Mesenteric fat pad (tissue), 1 donor: ENCODE measurements around the gene SH3D21. TPM values are rescaled to one million over a fixed set of nuclear protein-coding genes. Genes with fewer than 3 reads are reported as not detected.

ENCODE experiments used
- DNase-seq: peaks from one replicate; pipeline ENCODE4 v3.0.0-alpha.2; 2020; ENCODE audit warnings: low spot score
- total RNA-seq: library from RNA; stranded (reverse); fragmentation: NEBNext Ultra II Directional; extraction: Animal tissue kit (Norgen Biotek cat#: 25700); gene quantifications from one replicate; pipeline ENCODE4 v1.2.1, GENCODE V29; 2021
- donor health status: DM: yes; HTN: yes; CAD: no.

The SH3D21 gene
- total RNA-seq, 1 donor from 2014 or later, result 2.6 TPM

DNA sequence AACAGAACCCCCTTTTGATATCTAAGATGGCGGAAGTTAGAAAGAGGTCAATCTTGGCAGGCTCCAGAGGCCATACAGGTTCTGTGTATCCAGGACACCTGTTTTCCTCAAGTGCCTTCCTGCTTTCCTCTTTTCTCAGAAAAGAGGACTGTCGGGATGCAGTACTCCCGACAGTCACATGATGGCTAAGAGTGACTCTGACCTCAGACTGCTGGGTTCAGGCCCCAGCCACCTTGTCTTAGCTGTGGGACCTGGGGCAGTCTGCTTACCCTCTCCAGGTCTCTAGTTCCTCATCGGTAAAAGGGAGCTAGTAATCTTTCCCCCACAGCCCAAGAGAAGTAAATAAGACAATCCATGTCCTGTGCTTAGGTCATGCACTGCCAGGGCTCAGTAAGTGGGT is 49.6 kb downstream of the SH3D21 start:
- DNase-seq, result no peak

DNA sequence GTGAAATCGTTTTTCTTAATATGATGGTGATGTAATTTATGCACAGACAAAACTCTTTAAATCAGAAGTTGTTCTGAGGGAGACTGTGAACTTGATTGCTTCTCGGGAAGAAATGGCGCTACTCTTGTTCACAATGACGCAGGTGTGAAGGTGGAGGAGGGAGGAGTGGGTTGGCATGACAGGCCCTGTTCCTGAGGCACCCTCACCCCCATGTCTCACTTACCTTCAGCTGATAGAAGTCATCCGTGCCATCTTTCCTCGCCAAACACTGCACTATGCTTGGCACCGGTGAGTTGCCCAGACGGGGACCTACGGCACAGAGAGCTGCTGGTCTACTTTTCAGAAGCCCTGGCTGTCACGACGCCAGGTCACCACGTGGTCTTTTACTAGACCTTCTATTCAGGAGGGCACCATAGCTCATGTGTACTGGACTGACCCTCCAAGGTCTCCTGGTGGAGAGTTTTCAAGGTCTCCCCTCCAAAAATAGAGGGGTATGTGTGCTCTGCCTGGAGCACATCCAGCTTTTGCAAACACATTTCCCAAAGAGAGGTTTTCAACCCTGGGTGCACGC is 52.4 kb downstream of the SH3D21 start:
- DNase-seq, result no peak

DNA sequence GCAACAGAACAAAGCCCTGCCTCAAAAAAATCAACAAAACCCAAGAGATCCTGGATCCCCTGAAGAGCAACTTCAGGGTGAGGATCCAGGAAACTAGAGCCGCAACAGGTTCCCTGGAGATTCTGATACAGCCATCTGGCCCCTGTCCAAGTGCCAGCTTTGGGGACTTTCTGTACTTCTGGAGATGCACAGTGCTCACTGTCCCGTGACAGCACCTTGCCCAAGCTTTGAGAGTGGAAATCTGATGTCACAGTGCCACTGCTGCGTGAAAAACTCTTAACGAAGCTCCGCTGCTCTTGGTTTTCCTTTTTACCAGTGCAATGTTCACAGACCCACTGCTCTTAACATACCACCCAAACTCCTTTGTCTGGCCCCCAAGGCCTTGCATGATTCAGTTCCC is 53.2 kb downstream of the SH3D21 start:
- no peak for DNase-seq

DNA sequence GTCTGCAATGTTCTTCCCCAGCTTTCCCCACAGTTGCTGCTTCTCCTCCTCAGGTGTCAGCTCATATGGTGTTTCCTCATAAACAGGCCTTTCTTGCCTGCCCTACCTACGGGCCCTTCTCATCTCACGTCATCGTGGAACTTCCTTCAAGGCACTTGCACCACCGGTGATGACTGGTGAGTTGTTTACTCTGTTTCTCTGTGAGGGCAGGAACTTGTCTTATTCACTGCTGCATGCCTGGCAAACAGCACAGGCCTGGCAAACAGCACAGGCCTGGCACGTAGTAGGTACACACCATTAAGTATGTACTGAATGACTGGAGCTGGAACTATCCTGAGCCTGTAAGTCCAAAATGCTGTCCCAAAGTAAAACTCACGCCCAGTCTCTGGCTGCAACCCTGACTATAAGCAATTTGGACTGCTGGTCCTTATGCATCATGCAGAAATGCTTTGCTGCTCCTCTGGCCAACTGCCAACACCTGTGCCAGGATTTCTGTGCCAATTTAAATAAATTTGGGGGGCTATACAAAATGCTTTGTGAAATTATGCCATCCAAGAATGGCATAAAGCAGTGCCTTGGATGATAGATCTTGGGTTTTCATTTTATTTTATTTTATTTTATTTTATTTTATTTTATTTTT is 53.9 kb downstream of the SH3D21 start:
- DNase-seq, result no peak

DNA sequence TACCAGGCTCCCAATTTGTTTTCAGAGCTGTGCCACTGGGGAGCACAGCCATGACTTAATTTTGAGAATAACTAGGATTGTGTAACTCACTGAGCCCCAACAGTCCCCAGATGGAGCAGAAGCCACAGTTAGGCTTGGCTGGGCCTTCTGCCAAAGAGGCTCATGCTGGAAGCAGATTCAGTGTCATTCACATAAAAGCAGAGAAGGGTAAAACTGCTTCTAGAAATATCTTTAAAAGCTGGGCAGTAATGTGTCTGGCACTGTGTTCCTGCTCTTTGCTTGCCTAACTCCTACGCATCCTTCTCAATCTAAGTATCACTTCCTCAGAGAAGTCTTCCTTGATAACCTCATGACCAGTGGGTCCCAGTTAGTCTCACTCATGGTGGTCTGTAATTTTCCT is 59.2 kb downstream of the SH3D21 start:
- DNase-seq, result no peak

DNA sequence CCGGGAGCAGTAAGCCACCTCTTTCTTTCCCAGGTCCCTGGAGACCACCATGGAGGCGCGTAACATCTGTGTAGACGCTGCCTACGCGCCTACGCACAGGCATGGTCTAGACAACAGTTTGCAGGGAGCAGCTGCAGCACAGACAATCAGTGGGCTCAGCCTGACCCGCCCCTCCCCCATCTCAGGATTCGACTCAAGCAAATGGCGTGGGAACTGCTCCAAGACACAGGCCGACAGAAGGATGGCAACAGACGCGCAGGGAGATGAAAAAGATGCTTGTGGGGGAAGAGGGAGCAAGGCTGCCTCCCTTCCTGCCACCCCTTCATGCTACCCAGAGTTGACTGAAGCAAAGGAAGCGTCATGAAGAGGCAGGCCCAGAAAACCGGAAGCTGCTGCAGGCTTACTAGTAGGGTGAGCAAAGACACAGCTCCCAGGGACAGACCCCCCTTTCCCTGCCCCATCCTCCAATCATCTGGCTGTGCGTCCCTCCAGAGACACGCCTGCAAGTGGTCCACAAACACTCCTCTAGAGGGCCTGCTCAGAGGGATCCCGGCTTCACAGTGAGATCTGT is 60.0 kb downstream of the SH3D21 start:
- no peak for DNase-seq

DNA sequence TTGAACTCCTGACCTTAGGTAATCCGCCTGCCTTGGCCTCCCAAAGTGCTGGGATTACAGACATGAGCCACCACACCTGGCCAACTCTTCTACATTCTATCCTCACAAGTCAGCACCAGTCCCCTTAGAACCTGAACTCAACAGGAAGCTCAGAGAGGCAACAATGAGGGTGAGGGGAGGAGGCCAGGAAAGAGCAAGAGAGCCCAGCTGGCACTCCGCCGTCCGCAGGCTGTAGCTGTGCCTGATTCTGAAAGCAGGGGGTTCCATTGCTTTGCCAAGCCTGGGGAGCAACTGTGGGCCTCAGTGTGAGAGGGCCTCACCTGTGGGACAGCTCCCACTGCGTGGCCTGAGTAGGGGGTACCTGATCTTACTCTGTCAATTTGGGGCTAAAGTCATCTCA is 60.9 kb downstream of the SH3D21 start:
- DNase-seq, result no peak

DNA sequence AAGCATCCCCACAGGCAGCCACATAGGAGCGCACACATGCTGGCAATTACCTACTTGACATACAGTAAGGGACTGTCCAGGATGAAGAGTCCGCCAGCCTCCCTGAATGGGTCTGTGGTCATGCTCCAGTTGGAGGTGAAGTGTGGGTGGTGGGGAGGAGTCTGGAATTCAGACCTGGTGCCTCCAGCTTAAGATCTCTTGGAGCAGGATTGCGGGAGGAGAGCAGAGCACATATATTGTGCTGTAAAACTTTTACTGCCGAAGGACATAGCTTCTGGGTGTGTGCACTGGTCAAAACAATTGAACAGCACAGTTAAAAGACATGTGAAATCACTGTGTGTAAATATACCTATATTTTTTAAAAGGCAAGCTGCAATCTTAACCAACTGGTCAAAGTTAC is 61.6 kb downstream of the SH3D21 start:
- no peak for DNase-seq

DNA sequence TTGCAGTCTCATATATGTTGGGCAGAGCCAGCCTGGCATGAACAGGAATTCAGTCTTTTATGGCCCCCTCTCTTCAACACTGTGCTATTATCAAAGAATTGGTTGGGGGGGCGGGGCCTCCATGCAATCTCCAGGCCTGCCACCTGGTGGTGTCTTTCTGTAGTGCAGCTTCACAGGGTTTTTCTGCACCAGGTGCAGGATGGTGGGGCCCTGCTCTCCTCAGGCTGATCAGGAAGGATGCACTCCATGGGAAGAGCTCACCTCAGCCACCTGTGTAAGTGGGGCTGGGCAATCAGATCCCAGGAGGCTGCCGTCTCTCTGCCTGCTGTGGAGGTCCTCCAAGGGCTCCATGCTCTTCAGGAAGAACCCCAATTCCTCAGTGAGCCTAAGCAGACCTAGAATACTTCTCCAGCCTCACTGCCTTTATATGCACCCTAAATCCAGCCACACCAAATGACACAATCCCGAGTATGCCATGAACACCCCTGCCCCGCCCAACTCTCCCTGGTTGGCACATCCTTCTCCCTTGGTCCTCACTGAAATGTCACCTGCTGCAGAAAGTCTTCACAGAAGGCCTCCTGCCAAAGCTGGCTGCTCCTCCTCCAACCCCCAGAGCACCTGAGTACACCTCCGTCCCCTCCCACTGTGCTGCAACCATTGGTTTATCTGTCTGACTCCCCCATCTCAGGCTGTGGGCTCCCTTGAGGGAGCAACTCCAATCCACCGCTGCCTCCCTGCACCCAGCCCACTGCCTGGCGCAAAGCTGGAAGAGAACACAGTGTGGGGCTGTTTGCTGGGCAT is 63.1 kb downstream of the SH3D21 start:
- no peak for DNase-seq

Other genes with a start within 250 kb of the SH3D21 start
- 0.35 TPM for gene TEKT2, start 222.3 kb upstream of the SH3D21 start, total RNA-seq
- gene ADPRS, start 217.5 kb upstream of the SH3D21 start, total RNA-seq, result 21.8 TPM
- gene COL8A2, start 181.1 kb upstream of the SH3D21 start, total RNA-seq, result 3.3 TPM
- gene TRAPPC3, start 156.9 kb upstream of the SH3D21 start, total RNA-seq, result 68.3 TPM
- gene MAP7D1, start 150.2 kb upstream of the SH3D21 start, total RNA-seq, result 225 TPM
- gene THRAP3, start 81.9 kb upstream of the SH3D21 start, total RNA-seq, result 94.3 TPM
- 34.5 TPM for gene EVA1B, start 17.3 kb downstream of the SH3D21 start, total RNA-seq
- 84.0 TPM for gene STK40, start 79.6 kb downstream of the SH3D21 start, total RNA-seq
- 50.1 TPM for gene LSM10, start 91.5 kb downstream of the SH3D21 start, total RNA-seq
- gene OSCP1, start 144.1 kb downstream of the SH3D21 start, total RNA-seq, result 7.0 TPM
- 83.4 TPM for gene MRPS15, start 158.0 kb downstream of the SH3D21 start, total RNA-seq
- gene CSF3R, start 176.5 kb downstream of the SH3D21 start, total RNA-seq, result 82.0 TPM